OCI-LY3 (cell line): Measurements from ENCODE around the gene ZNF761.
A peak's percentile ranks its signal among the peaks of the same experiment; 100 is the strongest.
"Not testable (repeated sequence)": the region's sequence is repeated elsewhere in the genome, so short reads cannot be mapped to it uniquely, and the experiment has no call there.

Source experiments
- H2AFZ ChIP-seq: fragments of 200-600, 300-600 bp; shearing (Covaris generic); 2 replicates; pipeline ENCODE4 v1.6.0; 2014; ENCODE audit warnings: antibody characterized with exemption, low read depth, low read length
- H3K27ac ChIP-seq: fragments of 200-600, 300-600 bp; sonication (generic); 2 replicates; pipeline ENCODE4 v1.5.1; 2014; ENCODE audit warnings: mild to moderate bottlenecking, low read length, moderate library complexity, mixed read lengths
- H3K27me3 ChIP-seq: fragments of 200-600, 300-600 bp; sonication (generic); 2 replicates; pipeline ENCODE4 v1.6.1; 2014; ENCODE audit warnings: low read depth, low read length, mixed read lengths
- H3K36me3 ChIP-seq: fragments of 200-600, 300-600 bp; sonication (generic); replicated peaks from 2 replicates; pipeline ENCODE3; 2014; ENCODE audit warnings: low read depth, low read length, mixed read lengths
- H3K4me1 ChIP-seq: fragments of 300-600, 200-600 bp; sonication (generic); 2 replicates; pipeline ENCODE4 v1.6.1; 2014; ENCODE audit warnings: low read length, mixed read lengths
- H3K4me2 ChIP-seq: fragments of 200-600, 300-600 bp; sonication (generic); 2 replicates; pipeline ENCODE4 v1.6.1; 2014; ENCODE audit warnings: low read length, mixed read lengths
- H3K4me3 ChIP-seq: fragments of 300-600, 200-600 bp; sonication (generic); 2 replicates; pipeline ENCODE4 v1.5.1; 2014; ENCODE audit warnings: antibody characterized with exemption, mild to moderate bottlenecking, low read length, moderate library complexity
- H3K79me2 ChIP-seq: fragments of 300-600, 200-600 bp; shearing (Covaris generic); 2 replicates; pipeline ENCODE4 v1.6.1; 2014; ENCODE audit warnings: mild to moderate bottlenecking, low read length, mixed read lengths
- H3K9ac ChIP-seq: fragments of 300-600, 200-600 bp; shearing (Covaris generic); 2 replicates; pipeline ENCODE4 v1.6.0; 2014; ENCODE audit warnings: mild to moderate bottlenecking, low read length, moderate library complexity
- H3K9me3 ChIP-seq: fragments of 200-600, 300-600 bp; shearing (Covaris generic); 2 replicates; pipeline ENCODE4 v1.6.1; 2014; ENCODE audit warnings: low read length, mixed read lengths; ENCODE audit not compliant: insufficient read depth
- H4K20me1 ChIP-seq: fragments of 200-600, 300-600 bp; sonication (generic); 2 replicates; pipeline ENCODE4 v1.6.1; 2016; ENCODE audit warnings: low read length, mixed read lengths; ENCODE audit not compliant: insufficient read depth
- EZH2phosphoT487 ChIP-seq: fragments of 200-600 bp; shearing (Covaris generic); IDR thresholded peaks from 2 replicates; pipeline ENCODE4 v1.6.1; 2018; ENCODE audit warnings: antibody characterized with exemption, mixed run types, low read depth
- TF ChIP-seq, protein P1 (sequence below): fragments of 200-600, 300-600 bp; sonication (generic); IDR thresholded peaks from 2 replicates; pipeline ENCODE4 v1.5.1; 2014; ENCODE audit warnings: antibody characterized with exemption, low read length, low read depth

The ZNF761 gene

DNA sequence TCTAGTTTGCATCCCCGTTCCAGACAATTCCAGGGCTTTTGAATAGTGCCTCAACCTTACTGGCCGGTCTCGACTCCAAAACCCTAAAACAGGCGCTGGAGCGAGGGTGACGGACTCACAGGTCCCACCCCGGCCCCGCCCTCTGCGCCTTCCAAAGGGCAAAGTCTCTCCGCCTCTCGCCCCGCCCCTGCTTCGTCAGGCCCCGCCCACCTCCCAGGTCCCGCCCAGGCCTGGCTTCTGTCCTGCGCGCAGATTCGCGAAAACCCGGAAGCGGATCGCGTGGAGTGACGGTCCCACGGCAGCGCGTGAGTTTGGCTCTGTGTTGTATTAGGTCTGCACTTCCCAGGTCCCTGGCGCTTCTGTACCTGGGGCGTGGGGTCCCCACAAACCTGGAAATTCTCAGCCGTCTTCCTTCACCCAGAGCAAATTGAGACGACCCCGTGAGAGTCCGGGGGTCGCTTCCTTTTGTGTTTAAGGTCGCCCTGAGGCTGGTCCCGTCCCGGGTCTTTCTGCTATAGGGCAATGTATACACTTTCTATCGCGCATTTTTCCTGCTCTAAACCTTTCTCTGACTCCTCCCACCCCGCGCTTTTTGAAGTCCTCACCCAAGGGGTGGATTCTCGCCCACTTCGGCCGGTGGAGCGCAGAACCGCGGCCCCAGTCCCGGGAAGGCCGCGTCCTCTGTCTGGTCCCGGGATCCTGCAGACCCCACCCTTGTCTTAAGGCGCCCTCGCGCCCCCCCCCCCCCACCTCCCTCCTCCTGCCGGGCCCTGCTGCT is 35.9 kb downstream of the ZNF761 start, which contains the start of gene ZNF813:
Gene ZNF813, plus strand, starts transcription at position 249 of the 778 bp plus-strand sequence. CDS start 16,090 bp downstream, outside the sequence.
- Histone ChIP-seq H3K36me3 (no peaks in the 10 kb centered on the region), H3K9ac (peak within 1 kb of the TSS; percentile 29; the same call in 1 of the 2 replicates), H3K79me2 (no peaks in the 10 kb centered on the region), H2AFZ (no peak within 1 kb of the TSS), H4K20me1 (no peaks in the 10 kb centered on the region), H3K4me2 (peak within 1 kb of the TSS; percentile 33), H3K9me3 (0 out of 2 replicates have a peak, but pooled peaks cover 5% of the 10 kb centered on the region), H3K27me3 (no peaks in the 10 kb centered on the region), H3K4me1 (no peaks in the 10 kb centered on the region), H3K4me3 (peak within 1 kb of the TSS; percentile 76), H3K27ac (no peak within 1 kb of the TSS)
- TF ChIP-seq, protein P1, sequence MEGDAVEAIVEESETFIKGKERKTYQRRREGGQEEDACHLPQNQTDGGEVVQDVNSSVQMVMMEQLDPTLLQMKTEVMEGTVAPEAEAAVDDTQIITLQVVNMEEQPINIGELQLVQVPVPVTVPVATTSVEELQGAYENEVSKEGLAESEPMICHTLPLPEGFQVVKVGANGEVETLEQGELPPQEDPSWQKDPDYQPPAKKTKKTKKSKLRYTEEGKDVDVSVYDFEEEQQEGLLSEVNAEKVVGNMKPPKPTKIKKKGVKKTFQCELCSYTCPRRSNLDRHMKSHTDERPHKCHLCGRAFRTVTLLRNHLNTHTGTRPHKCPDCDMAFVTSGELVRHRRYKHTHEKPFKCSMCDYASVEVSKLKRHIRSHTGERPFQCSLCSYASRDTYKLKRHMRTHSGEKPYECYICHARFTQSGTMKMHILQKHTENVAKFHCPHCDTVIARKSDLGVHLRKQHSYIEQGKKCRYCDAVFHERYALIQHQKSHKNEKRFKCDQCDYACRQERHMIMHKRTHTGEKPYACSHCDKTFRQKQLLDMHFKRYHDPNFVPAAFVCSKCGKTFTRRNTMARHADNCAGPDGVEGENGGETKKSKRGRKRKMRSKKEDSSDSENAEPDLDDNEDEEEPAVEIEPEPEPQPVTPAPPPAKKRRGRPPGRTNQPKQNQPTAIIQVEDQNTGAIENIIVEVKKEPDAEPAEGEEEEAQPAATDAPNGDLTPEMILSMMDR, result no peak
- TF ChIP-seq EZH2phosphoT487, result no peak

GRCh38 chr19:53468628-53469027 is 36.8 kb downstream of the ZNF761 start:
- H3K9ac ChIP-seq, H3K4me1 ChIP-seq, H3K36me3 ChIP-seq, H2AFZ ChIP-seq, H3K27me3 ChIP-seq, H3K4me3 ChIP-seq, H3K27ac ChIP-seq, H3K4me2 ChIP-seq, H3K79me2 ChIP-seq, H4K20me1 ChIP-seq, H3K9me3 ChIP-seq: not testable (repeated sequence)

- no peaks in the 10 kb centered on the region for H3K27me3 ChIP-seq
- no peak overlapping the region for H3K4me2 ChIP-seq
- H2AFZ ChIP-seq, result no peak overlapping the region
- TF ChIP-seq, protein P1, result no peak
- no peak for TF ChIP-seq EZH2phosphoT487
- H3K79me2 ChIP-seq, result no peaks in the 10 kb centered on the region
- no peak overlapping the region for H3K9ac ChIP-seq
- no peak overlapping the region for H3K27ac ChIP-seq
- peaks cover 3% of the 10 kb centered on the region; the same call in 1 of the 2 replicates for H3K9me3 ChIP-seq
- no peaks in the 10 kb centered on the region for H4K20me1 ChIP-seq
- no peaks in the 10 kb centered on the region for H3K4me1 ChIP-seq
- H3K4me3 ChIP-seq, result no peak overlapping the region
- no peaks in the 10 kb centered on the region for H3K36me3 ChIP-seq
These were observed 40.1 kb downstream of the ZNF761 start for GRCh38 chr19:53471916-53472315.

GRCh38 chr19:53474832-53475231 is 43.0 kb downstream of the ZNF761 start:
- not testable (repeated sequence) for H3K27me3 ChIP-seq, H3K9ac ChIP-seq, H3K4me1 ChIP-seq, H4K20me1 ChIP-seq, H3K4me3 ChIP-seq, H3K9me3 ChIP-seq, H3K36me3 ChIP-seq, H2AFZ ChIP-seq, H3K4me2 ChIP-seq, H3K27ac ChIP-seq, H3K79me2 ChIP-seq

DNA sequence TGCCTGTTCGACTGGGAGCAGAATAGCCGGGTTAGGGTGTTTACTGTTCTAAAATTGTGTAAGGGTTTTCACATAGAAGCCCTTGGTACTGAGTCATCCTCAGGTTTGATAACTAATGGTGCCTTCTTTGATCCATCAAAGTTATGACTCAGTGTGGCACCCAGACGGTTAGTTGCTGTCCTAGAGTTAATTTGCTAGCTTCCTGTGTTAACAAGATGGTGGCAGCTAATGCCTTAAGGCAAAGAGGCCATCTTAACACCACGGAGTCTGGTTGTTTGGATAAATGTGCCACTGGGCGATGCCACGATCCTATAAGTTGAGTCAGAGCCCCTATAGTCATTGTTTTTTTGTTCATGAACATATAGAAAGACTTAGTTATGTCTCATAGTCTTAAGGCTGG is 43.7 kb downstream of the ZNF761 start:
- not testable (repeated sequence) for H3K27me3 ChIP-seq, H3K4me3 ChIP-seq, H3K4me1 ChIP-seq, H4K20me1 ChIP-seq, H3K9me3 ChIP-seq, H3K27ac ChIP-seq, H3K36me3 ChIP-seq, H3K79me2 ChIP-seq, H3K4me2 ChIP-seq, H3K9ac ChIP-seq, H2AFZ ChIP-seq

GRCh38 chr19:53483751-53484150 is 52.0 kb downstream of the ZNF761 start:
- H3K4me3 ChIP-seq, H3K9ac ChIP-seq, H3K27ac ChIP-seq, H3K4me1 ChIP-seq, H3K79me2 ChIP-seq, H3K36me3 ChIP-seq, H3K27me3 ChIP-seq, H3K9me3 ChIP-seq, H3K4me2 ChIP-seq, H4K20me1 ChIP-seq, H2AFZ ChIP-seq: not testable (repeated sequence)
